Uterus (tissue), 2 donors: Measurements from ENCODE around the gene SH3BP2.

Source experiments
- POLR2A ChIP-seq, 2 donors: fragments of 450-650 bp; IDR thresholded peaks; one replicate each; pipeline ENCODE4 v1.6.1; 2016; ENCODE audit warnings: antibody characterized with exemption in 2 of 2, mild to moderate bottlenecking in 1 of 2, moderate library complexity in 1 of 2
- TF ChIP-seq, protein P1 (sequence below), 4 experiments: fragments of 200-600 bp in 2 of 4; fragments of 450-650 bp in 2 of 4; sonication (generic) in 2 of 4; IDR thresholded peaks; one replicate each; pipeline ENCODE4 v1.5.1; 2016 to 2019; ENCODE audit warnings: antibody characterized with exemption in 4 of 4, mild to moderate bottlenecking in 2 of 4, moderate library complexity in 1 of 4

DNA sequence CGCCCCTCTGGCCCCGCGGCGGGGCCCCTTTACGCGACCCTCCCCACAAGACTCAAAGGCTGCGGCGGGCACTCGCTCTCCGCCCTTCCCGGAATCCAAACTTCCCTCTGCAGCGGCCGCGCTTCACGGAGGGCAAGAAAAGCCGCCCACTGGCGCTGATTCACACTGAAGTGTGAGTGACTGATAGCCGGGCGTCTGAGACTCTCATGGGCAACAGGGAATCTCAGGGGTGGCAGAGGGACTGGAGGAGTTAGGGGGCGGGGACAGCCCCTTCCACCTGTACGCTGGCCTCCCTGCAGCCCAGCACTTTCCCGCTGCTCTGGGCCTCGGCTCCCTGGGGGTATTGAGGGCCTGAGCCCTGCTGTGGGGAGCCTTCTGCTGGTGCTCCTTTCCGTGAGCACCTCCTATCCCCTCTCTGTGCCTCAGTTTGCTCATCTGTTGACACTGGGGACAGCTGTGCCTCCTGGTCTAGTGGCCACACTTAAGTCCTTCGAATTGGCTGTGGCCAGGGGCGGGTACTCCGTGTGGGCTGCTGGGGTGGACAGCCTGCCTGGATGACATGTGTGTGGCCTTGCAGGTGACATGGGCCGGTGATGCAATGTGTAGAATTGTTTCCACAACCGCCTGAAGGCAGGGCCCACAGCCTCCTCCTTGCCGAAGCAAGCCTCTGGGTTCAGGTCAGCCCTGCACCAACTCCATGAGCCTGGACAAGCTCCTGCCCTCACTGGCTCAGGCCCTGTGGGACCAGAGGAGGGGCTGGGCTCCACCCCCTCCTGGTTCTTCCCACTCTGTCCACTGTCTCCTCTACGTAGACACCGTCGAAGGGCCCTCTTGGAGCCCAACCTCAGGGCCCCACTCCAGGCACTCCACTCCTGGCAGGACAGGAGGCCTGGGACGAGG, 951 bp downstream of the SH3BP2 start:
- TF ChIP-seq, protein P1, sequence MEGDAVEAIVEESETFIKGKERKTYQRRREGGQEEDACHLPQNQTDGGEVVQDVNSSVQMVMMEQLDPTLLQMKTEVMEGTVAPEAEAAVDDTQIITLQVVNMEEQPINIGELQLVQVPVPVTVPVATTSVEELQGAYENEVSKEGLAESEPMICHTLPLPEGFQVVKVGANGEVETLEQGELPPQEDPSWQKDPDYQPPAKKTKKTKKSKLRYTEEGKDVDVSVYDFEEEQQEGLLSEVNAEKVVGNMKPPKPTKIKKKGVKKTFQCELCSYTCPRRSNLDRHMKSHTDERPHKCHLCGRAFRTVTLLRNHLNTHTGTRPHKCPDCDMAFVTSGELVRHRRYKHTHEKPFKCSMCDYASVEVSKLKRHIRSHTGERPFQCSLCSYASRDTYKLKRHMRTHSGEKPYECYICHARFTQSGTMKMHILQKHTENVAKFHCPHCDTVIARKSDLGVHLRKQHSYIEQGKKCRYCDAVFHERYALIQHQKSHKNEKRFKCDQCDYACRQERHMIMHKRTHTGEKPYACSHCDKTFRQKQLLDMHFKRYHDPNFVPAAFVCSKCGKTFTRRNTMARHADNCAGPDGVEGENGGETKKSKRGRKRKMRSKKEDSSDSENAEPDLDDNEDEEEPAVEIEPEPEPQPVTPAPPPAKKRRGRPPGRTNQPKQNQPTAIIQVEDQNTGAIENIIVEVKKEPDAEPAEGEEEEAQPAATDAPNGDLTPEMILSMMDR (IDR thresholded peaks at IDR 0.05) = no peak
- no peak for TF ChIP-seq POLR2A (IDR thresholded peaks at IDR 0.05)
